Choroid plexus epithelial cell (primary cell): ENCODE results near the gene SHROOM4.
A peak's percentile ranks its signal among the peaks of the same experiment; 100 is the strongest.

ENCODE experiments used
- DNase-seq: peaks from one replicate; pipeline ENCODE4 v3.0.0-alpha.2; 2010; ENCODE audit warnings: low read depth
- H3K4me3 ChIP-seq: 2 replicates; pipeline ENCODE4 v1.5.1; 2011; ENCODE audit warnings: low read depth, mild to moderate bottlenecking, control low read depth, low read length, moderate library complexity
- TF ChIP-seq, protein P1 (sequence below): conservative IDR thresholded peaks from 2 replicates; pipeline ENCODE4 v1.5.1; 2011; ENCODE audit warnings: low read depth, mild to moderate bottlenecking, control low read depth, inconsistent platforms, low read length, moderate library complexity

The SHROOM4 gene

GRCh38 chrX:50813843-50814661 is at the start of gene SHROOM4:
SHROOM4 (minus strand) TSS chrX:50814194; CDS start chrX:50814018, 176 bp downstream.
- peak; percentile 64 for DNase-seq
- H3K4me3 ChIP-seq, result peak within 1 kb of the TSS; percentile 62
- TF ChIP-seq, protein P1, sequence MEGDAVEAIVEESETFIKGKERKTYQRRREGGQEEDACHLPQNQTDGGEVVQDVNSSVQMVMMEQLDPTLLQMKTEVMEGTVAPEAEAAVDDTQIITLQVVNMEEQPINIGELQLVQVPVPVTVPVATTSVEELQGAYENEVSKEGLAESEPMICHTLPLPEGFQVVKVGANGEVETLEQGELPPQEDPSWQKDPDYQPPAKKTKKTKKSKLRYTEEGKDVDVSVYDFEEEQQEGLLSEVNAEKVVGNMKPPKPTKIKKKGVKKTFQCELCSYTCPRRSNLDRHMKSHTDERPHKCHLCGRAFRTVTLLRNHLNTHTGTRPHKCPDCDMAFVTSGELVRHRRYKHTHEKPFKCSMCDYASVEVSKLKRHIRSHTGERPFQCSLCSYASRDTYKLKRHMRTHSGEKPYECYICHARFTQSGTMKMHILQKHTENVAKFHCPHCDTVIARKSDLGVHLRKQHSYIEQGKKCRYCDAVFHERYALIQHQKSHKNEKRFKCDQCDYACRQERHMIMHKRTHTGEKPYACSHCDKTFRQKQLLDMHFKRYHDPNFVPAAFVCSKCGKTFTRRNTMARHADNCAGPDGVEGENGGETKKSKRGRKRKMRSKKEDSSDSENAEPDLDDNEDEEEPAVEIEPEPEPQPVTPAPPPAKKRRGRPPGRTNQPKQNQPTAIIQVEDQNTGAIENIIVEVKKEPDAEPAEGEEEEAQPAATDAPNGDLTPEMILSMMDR, result no peak

DNA sequence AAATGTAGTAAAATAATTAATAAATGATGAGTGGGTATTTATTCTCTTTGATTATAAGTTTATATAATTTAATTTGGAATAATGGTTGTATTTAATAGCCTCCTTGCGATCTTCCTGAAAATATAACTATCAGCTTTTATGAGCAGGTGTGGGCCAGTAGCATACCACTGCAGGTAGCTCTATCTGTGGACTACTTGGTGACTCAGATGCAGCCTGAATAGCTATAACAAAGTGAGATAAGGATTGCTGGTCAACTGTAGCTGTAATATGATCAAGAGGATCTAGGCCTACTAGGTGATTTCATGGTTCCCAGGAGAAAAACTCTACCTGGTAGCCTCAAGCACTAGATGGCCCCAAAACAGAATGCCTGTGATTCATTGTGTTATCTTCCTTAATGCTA is 49.5 kb upstream of the SHROOM4 start:
- TF ChIP-seq, protein P1, result no peak
- no peak for DNase-seq
- H3K4me3 ChIP-seq, result no peak overlapping the region

DNA sequence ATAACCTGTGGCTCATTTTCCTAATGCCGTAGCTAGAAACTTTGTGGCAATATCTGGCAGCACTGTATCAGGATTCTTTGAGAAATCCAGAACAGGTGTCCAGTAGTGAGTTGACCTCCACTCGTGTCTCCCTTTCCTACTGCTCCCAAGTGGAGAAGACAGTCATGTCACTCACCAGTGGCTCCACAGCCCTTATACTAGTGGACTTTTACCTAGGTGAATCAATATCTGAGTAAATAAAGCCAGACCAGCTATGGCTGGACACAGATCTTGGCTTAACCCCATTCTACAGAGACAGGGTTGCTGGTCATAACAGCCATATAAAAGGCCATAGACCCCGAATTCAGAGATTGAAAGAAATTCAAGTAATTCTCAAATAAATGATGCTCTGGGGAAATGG is 46.5 kb upstream of the SHROOM4 start:
- no peak for DNase-seq
- H3K4me3 ChIP-seq, result no peak overlapping the region
- TF ChIP-seq, protein P1, result no peak

DNA sequence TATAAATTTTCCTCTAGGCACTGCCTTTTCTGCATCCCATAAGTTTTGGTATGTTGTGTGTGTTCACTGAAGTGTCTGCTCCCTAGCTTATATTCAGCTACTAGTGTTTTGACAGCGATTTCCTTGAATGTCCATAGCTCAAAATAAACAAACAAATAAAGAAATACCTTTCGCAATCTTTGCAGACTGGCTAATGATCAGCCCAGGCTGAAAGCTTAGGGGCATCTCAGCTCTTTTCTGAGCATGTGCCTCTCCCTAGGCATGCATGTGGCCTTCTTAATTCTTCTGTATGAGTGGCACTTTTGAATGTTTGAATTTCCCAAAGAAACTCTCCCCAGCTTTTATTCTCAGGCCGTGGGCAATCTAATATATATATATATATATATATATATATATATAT is 44.6 kb upstream of the SHROOM4 start:
- DNase-seq, result no peak
- H3K4me3 ChIP-seq, result no peak overlapping the region
- TF ChIP-seq, protein P1, result no peak

DNA sequence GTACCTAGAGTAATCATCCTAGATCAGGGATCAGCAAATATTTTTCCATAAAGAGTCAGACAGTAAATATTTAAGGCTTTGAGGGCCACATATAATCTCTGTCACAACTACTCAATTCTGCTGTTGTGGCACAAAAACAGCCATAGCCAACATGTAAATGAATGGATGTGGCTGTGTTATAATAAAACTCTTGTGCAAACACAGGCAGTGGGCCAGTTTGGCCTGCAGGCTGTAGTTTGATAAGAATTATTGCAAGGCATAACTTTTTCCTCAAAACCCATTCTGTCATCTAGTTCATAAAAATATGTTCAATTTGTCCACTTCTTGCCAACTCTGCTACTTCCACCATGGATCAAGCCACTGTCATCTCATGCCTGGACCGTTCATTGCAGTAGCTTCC is 39.4 kb upstream of the SHROOM4 start:
- TF ChIP-seq, protein P1, result no peak
- H3K4me3 ChIP-seq, result no peak overlapping the region
- DNase-seq, result no peak

- no peak overlapping the region for H3K4me3 ChIP-seq
- TF ChIP-seq, protein P1, result no peak
- no peak for DNase-seq
Measured at GRCh38 chrX:50852524-50852923, 38.5 kb upstream of the SHROOM4 start.

DNA sequence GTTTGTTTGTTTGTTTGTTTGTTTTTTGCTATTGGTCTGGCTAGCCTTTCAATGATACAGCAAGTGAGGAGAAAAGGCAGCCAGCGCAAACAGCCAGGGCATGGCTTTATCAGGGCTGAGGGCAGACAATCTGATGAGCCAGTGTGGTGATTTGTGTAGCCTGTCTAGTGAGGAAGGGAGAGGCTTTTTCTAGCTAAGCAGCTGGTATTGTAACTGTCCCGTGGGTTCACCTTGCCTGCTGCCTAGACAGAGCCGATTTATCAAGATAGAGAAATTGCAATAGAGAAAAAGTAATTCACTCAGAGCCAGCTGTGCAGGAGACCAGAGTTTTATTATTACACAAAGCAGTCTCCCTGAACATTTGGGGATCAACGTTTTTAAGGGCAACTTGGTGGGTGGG is 28.2 kb upstream of the SHROOM4 start:
- H3K4me3 ChIP-seq, result no peak overlapping the region
- DNase-seq, result no peak
- TF ChIP-seq, protein P1, result no peak
